Activated CD4-positive, CD25-positive, alpha-beta regulatory T cell treated with anti-CD3 and anti-CD28 coated beads, Interleukin-2, amount 50 U/mL, for 16 hours (primary cell): Measurements from ENCODE around the gene TRIOBP.
A peak's percentile ranks its signal among the peaks of the same experiment; 100 is the strongest.
"Not testable (repeated sequence)": the region's sequence is repeated elsewhere in the genome, so short reads cannot be mapped to it uniquely, and the experiment has no call there.

Experiments
- DNase-seq: peaks from one replicate; pipeline ENCODE4 v3.0.0-alpha.2; 2020; ENCODE audit warnings: low read depth, low spot score

Gene TRIOBP, protein sequence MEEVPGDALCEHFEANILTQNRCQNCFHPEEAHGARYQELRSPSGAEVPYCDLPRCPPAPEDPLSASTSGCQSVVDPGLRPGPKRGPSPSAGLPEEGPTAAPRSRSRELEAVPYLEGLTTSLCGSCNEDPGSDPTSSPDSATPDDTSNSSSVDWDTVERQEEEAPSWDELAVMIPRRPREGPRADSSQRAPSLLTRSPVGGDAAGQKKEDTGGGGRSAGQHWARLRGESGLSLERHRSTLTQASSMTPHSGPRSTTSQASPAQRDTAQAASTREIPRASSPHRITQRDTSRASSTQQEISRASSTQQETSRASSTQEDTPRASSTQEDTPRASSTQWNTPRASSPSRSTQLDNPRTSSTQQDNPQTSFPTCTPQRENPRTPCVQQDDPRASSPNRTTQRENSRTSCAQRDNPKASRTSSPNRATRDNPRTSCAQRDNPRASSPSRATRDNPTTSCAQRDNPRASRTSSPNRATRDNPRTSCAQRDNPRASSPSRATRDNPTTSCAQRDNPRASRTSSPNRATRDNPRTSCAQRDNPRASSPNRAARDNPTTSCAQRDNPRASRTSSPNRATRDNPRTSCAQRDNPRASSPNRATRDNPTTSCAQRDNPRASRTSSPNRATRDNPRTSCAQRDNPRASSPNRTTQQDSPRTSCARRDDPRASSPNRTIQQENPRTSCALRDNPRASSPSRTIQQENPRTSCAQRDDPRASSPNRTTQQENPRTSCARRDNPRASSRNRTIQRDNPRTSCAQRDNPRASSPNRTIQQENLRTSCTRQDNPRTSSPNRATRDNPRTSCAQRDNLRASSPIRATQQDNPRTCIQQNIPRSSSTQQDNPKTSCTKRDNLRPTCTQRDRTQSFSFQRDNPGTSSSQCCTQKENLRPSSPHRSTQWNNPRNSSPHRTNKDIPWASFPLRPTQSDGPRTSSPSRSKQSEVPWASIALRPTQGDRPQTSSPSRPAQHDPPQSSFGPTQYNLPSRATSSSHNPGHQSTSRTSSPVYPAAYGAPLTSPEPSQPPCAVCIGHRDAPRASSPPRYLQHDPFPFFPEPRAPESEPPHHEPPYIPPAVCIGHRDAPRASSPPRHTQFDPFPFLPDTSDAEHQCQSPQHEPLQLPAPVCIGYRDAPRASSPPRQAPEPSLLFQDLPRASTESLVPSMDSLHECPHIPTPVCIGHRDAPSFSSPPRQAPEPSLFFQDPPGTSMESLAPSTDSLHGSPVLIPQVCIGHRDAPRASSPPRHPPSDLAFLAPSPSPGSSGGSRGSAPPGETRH (N-terminal part only)

DNA sequence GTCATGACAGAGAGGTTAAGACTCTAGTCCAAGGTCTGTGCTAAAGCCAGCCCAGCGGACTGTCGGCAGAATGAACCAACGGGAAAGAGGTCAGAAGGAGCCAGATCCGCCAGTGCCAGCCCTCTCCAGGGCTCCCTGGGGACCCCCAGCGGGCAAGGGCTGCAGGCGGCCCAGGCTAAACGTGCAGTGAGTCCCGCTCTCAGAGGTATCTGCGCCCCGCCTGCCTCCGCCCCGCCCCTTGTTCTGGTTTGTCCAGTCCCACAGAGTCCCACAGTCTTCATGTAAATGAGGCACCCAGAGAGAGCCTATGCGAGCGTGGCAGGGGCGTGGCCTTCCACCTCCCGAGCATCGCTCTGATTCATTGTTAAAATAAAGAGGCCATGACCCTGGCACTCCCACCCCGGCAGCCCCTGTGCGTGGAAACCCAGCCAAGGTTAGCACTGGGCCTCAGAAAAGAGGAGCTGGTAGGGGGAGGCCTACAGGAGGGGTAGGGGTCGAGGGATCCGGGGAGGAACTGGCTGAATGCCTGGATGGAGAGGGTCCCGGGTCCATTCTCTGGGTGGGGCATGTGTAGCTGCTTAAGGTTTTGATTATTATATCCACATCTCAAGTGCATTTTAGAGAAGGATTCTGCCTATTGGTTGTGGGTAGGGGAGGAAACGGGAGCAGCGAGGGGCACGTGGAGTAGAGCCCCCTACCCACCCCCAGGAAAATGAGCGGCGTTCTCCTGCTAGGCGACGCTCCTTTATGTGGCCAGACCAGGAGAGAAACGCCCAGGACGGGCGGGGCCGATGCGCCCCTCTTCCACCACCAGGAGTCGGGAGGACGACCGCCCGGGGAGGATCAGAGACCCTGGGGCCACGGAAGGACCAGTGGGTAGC lies at the start of gene TRIOBP:
Gene TRIOBP (plus strand): TSS at position 392 of the 881 bp plus-strand sequence. CDS start 4,318 bp downstream, outside the sequence.
- peak; percentile 52 for DNase-seq

- no peak for DNase-seq
These were observed 49.5 kb upstream of the TRIOBP start for GRCh38 chr22:37647317-37647716.

DNA sequence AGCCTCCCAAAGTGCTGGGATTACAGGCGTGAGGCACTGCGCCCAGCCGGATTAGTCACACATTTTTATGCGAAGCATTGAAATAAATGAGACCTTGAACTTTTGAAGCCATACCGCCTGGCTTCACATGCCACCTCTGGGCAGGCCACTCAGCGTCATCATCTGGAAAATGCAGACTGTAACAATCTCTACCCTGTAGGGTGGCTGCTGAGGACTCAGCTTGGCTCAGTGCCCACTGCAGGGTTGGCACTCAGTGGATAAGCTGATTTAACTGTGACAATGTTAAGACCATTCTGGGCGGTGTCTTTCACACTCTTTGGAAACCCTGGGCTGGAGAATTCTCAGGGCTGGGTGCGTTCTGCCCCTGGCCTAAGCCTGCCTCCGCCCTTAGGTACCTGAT lies 48.9 kb upstream of the TRIOBP start:
- DNase-seq = no peak

DNA sequence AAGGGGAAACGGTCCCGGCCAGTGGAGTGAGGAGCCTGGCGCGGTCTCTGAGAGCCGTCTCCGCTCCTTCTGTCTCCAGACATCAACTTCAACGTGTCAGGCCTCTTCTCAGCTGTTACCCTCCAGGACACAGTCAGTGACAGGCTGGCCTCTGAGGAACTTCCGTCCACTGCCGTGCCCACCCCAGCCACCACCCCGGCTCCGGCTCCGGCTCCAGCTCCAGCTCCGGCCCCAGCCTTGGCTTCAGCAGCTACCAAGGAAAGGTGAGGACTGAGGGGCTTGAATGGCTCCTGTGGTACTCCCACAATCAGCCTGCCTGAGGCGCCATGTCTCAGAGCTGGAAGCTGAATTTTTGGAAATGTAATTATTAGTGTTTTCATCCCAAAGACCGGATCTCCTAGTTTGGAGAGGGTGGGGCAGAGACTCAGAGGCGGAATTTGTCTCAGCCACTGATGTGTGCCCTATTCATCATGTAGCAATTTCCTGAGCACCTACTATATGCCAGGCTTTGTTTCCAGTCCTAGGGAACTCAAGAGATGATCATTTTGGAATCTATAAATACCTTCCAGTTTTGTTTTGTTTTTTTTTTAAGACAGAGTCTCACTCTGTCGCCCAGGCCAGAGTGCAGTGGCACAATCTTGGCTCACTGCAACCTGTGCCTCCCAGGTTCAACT lies 46.2 kb upstream of the TRIOBP start:
- DNase-seq = no peak

- no peak for DNase-seq
These were observed 42.1 kb upstream of the TRIOBP start for GRCh38 chr22:37654563-37655251.

DNA sequence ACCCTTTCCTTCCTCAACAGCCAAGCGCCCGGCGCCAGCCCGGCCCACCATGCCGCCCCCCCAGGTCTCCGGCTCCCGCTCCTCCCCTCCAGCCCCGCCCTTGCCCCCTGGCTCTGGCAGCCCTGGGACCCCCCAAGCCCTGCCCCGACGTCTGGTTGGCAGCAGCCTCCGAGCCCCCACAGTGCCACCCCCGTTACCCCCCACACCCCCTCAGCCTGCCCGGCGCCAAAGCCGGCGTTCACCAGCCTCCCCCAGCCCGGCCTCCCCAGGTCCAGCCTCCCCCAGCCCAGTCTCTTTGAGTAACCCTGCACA lies 41.6 kb upstream of the TRIOBP start:
- no peak for DNase-seq

DNA sequence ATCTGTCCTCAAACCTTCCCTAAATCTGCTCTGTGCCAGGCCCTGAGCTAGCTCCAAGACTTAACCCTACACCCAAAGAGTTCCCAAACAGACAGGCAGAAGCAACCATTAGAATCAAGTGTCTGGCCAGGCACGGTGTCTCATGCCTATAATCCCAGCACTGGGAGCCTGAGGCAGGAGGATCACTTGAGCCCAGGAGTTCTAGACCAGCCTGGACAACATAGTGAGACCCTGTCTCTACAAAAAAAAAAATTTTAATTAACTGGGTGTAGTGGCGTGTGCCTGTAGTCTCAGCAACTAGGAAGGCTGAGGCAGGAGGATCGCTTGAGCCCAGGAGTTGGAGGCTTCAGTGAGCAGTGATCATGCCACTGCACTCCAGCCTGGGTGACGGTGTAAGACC lies 40.3 kb upstream of the TRIOBP start:
- DNase-seq = not testable (repeated sequence)

GRCh38 chr22:37657590-37658132 lies 39.2 kb upstream of the TRIOBP start:
- no peak for DNase-seq

DNA sequence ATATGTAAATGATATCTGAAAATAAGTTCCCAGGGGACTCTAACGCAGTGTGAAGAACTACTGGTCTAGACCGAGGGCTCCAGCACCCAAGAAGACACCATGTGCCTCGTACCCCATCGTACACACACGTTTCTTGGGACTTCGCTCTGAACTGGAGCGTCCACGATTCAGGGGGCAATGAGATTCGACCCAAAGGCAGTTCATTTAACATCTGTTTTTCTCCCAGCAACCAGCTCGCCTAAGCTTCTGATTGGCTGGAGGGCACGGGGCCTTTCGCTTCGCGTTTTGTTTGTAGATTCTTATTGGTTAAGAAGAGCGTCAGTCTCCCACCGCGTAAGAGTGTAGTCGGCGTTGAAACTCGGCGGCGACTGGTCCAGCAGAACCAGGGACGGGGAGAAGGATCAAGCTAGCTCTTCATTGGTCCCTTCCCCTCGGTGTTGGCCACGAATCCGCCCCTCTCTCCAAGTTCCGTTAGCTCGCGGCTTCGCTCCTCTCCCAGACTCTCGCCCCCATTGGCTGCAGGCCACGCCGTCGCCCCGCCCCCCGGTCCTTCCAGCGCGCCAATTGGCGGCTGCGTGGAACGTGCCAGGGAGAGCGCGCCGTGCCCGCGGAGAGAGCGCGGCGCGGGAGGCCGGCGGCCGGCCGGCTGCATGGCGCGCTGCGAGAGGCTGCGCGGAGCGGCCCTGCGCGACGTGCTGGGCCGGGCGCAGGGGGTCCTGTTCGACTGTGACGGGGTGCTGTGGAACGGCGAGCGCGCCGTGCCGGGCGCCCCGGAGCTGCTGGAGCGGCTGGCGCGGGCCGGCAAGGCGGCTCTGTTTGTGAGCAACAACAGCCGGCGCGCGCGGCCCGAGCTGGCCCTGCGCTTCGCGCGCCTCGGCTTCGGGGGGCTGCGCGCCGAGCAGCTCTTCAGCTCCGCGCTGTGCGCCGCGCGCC lies 38.4 kb upstream of the TRIOBP start, which contains the start of gene PDXP:
Gene PDXP (plus strand): TSS at position 591 of the 933 bp plus-strand sequence. CDS start 60 bp downstream, at position 651.
- peak; percentile 95 for DNase-seq

- DNase-seq = no peak
These were observed 37.6 kb upstream of the TRIOBP start for GRCh38 chr22:37659066-37659896.

DNA sequence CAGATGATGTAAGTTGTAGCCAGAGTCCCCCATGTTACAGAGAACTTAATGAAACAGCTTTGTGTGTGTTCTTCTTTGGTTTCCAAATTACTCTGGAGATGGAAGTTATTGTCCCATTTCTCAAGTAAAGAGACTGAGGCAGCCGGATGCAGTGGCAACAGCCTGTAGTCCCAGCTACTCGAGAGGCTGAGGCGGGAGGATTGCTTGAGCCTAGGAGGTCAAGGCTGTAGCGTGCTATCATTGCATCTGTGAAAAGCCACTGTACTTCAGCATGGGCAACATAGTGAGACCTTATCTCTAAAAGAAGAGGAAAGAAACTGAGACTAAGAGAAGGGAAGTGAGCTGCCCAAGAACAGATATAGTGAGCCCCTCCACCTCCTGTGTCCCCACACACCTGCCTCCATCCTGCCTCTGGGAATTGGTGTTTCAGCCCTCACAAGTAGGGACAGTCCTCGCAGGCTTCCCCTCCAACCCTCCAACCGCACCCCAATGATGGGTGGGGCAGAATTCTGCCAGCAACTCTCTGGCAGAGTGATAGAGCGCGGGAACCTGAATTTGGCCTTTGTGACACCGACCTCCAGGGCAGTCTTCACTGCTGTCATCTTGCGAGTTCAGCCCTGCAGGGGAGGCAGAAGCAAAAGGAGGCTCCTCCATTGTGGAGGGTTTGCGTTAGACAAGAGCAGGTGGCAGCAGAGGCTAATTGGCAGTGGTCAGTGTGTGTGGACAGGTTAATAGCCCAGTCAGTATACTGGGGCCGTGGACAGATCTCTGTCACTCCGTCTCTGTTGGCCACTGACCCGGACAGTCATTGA lies 36.7 kb upstream of the TRIOBP start:
- DNase-seq = no peak

DNA sequence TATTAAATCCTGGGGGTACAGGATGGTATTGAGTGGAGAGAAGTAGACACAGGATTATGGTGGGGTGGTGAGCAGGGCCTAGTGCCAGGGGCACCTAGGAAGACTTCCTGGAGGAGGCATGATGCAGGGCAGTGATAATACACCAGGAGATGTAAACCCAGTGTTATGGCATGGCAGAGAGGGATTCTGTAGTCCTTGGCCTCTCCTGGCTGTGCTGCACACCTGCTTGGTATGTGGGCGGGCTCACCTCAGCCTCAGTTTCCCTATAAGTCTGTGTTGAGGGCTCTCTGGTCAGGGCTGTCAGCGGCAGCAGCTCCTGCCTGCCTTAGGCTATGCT lies 36.2 kb upstream of the TRIOBP start:
- DNase-seq = no peak

DNA sequence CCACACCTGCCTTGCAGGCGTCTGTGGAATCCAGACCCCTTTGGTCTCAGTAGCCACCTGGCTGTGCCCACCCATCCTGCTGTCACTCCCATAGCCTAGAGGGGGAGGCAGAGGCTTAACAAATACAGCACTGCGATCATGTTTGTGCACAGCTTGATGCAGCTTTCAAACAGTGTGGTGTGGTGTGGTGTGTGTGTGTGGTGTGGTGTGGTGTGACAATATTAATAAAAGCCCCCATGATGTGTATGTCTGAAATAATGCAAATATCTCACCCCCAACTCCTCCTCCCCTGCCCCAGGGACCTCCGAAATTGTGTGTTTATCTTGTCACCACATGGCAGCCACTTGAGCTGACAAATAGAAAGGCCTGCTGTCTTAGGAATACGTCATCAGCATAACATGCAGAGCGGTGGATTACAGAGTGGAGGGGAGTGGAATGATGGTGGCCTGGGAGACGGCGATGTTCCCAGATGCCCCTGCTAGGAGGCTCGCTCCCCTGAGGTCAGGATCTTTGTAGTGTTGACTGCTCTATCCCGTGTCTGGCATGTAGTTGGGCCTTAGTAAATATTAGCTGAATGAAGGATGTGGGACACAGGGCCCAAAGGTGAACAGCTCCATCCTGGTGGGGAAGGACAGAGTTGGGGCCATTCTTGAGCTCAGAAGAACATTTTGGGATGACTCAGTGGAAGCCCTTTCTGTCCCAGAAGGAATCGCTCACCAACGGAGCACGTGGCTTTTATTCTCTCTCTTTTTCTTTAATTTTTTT lies 35.5 kb upstream of the TRIOBP start:
- DNase-seq = no peak

GRCh38 chr22:37662039-37662438 lies 34.8 kb upstream of the TRIOBP start:
- no peak for DNase-seq

DNA sequence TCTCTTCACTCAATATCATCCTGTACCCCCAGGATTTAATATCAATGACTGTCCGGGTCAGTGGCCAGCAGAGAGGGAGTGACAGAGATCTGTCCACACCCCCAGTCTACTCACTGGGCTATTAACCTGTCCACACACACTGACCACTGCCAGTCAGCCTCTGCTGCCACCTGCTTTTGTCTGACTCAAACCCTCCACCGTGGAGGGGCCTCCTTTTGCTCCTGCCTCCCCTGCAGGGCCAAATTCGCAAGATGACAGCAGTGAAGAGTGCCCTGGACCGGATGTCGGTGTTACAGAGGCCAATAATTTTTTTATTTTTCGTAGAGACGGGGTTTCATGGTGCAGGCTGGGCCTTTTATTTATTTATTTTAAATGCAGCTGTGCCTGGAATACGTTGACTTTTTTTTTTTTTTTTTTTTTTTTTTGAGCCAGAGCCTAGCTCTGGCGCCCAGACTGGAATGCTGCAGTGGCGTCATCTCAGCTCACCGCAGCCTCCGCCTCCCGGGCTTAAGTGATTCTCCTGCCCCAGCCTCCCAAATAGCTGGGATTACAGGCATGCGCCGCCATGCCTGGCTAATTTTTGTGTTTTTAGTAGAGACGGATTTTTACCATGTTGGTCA lies 33.2 kb upstream of the TRIOBP start:
- DNase-seq = no peak
